Measurements from ENCODE around the gene ASPHD2. TPM values are rescaled to one million over a fixed set of nuclear protein-coding genes. Genes with fewer than 3 reads are reported as not detected.

The ASPHD2 gene
- total RNA-seq, 1 donor from 2014 or later: 10.6 TPM

Other genes with a start within 250 kb of the ASPHD2 start
- gene HPS4, start 54.5 kb downstream of the ASPHD2 start, total RNA-seq: 43.9 and 46.4 TPM in 2 replicates
- gene SRRD, start 54.6 kb downstream of the ASPHD2 start, total RNA-seq: 33.4 and 45.0 TPM in 2 replicates
- gene TFIP11, start 83.2 kb downstream of the ASPHD2 start, total RNA-seq: 40.0 and 45.8 TPM in 2 replicates
- 26.2 and 33.4 TPM in 2 replicates for gene TPST2, start 160.9 kb downstream of the ASPHD2 start, total RNA-seq
- not detected in 2 replicates for gene CRYBB1, start 188.8 kb downstream of the ASPHD2 start, total RNA-seq
- gene CRYBA4, start 192.7 kb downstream of the ASPHD2 start, total RNA-seq: not detected in 2 replicates
- 0.50 and 3.0 TPM in 2 replicates for gene MIAT, start 228.3 kb downstream of the ASPHD2 start, total RNA-seq